HG03045 (cell line): ENCODE results near the gene TPPP2.

Source experiments
- ATAC-seq: cut with Tn5 transposase; IDR thresholded peaks from one replicate; pipeline ENCODE4 v1.9.1; 2021; ENCODE audit warnings: mild to moderate bottlenecking, moderate library complexity; ENCODE audit not compliant: unreplicated experiment

TPPP2 gene

GRCh38 chr14:21074398-21075272 lies 44.6 kb downstream of the TPPP2 start:
- no peak for ATAC-seq

GRCh38 chr14:21075719-21076437 lies 45.9 kb downstream of the TPPP2 start:
- ATAC-seq: no peak

GRCh38 chr14:21077672-21078071 lies 47.7 kb downstream of the TPPP2 start:
- no peak for ATAC-seq

GRCh38 chr14:21078287-21078686 lies 48.3 kb downstream of the TPPP2 start:
- ATAC-seq: no peak

GRCh38 chr14:21078726-21079125 lies 48.7 kb downstream of the TPPP2 start:
- no peak for ATAC-seq

- ATAC-seq: no peak
Observed at GRCh38 chr14:21081521-21082142, 51.6 kb downstream of the TPPP2 start.
